Loucy (cell line): ENCODE data around the gene BCAS3.

Experiments used
- H2AFZ ChIP-seq: fragments of 200-600 bp; sonication (generic); 2 replicates; pipeline ENCODE4 v1.6.0; 2016; ENCODE audit warnings: antibody characterized with exemption, mild to moderate bottlenecking, low read length, moderate library complexity
- H3F3A ChIP-seq: fragments of 200-600 bp; 2 replicates; pipeline ENCODE4 v1.6.0; 2016; ENCODE audit warnings: antibody characterized with exemption, low read depth, mild to moderate bottlenecking
- H3K27me3 ChIP-seq: fragments of 200-600 bp; sonication (generic); 2 replicates; pipeline ENCODE4 v1.6.1; 2014; ENCODE audit warnings: low read length, mild to moderate bottlenecking; ENCODE audit not compliant: insufficient read depth, poor library complexity, severe bottlenecking
- H3K36me3 ChIP-seq: fragments of 200-600 bp; sonication (generic); 2 replicates; pipeline ENCODE4 v1.6.1; 2016; ENCODE audit warnings: low read length; ENCODE audit not compliant: insufficient read depth
- H3K4me1 ChIP-seq: fragments of 200-600 bp; sonication (generic); 2 replicates; pipeline ENCODE4 v1.5.1; 2014; ENCODE audit warnings: low read length, mild to moderate bottlenecking; ENCODE audit not compliant: insufficient read depth, poor library complexity, severe bottlenecking
- H3K4me2 ChIP-seq: fragments of 200-600 bp; sonication (generic); 2 replicates; pipeline ENCODE4 v1.6.0; 2014; ENCODE audit warnings: antibody characterized with exemption, low read length, low read depth, mild to moderate bottlenecking; ENCODE audit not compliant: poor library complexity, severe bottlenecking
- H3K4me3 ChIP-seq: fragments of 200-600 bp; sonication (generic); 2 replicates; pipeline ENCODE4 v1.5.1; 2014; ENCODE audit warnings: low read length, mild to moderate bottlenecking, mixed read lengths; ENCODE audit not compliant: poor library complexity, severe bottlenecking
- H3K79me2 ChIP-seq: fragments of 200-600 bp; sonication (generic); 2 replicates; pipeline ENCODE4 v1.6.1; 2014; ENCODE audit warnings: low read length; ENCODE audit not compliant: insufficient read depth
- H3K9ac ChIP-seq: fragments of 200-600 bp; sonication (generic); 2 replicates; pipeline ENCODE4 v1.6.0; 2014; ENCODE audit warnings: mild to moderate bottlenecking, low read depth, low read length, moderate library complexity; ENCODE audit not compliant: poor library complexity, severe bottlenecking
- H3K9me2 ChIP-seq: fragments of 200-600 bp; sonication (generic); replicated peaks from 2 replicates; pipeline ENCODE4 v1.6.1; 2016; ENCODE audit warnings: low read depth, low read length, mixed read lengths
- H3K9me3 ChIP-seq: fragments of 200-600 bp; sonication (generic); 2 replicates; pipeline ENCODE4 v1.6.1; 2014; ENCODE audit warnings: mild to moderate bottlenecking, antibody characterized with exemption, low read length, low read depth; ENCODE audit not compliant: insufficient read depth
- H4K20me1 ChIP-seq: fragments of 200-600 bp; sonication (generic); 2 replicates; pipeline ENCODE4 v1.6.0; 2014; ENCODE audit warnings: antibody characterized with exemption, low read length, mild to moderate bottlenecking; ENCODE audit not compliant: insufficient read depth, poor library complexity, severe bottlenecking
- EZH2phosphoT487 ChIP-seq: fragments of 200-600 bp; IDR thresholded peaks from 2 replicates; pipeline ENCODE4 v1.6.1; 2018; ENCODE audit warnings: antibody characterized with exemption, mild to moderate bottlenecking, moderate library complexity, borderline replicate concordance
- TF ChIP-seq, protein P1 (sequence below): fragments of 200-600 bp; sonication (generic); conservative IDR thresholded peaks from 2 replicates; pipeline ENCODE4 v1.5.1; 2014; ENCODE audit warnings: mild to moderate bottlenecking, antibody characterized with exemption, low read length

BCAS3 gene

DNA sequence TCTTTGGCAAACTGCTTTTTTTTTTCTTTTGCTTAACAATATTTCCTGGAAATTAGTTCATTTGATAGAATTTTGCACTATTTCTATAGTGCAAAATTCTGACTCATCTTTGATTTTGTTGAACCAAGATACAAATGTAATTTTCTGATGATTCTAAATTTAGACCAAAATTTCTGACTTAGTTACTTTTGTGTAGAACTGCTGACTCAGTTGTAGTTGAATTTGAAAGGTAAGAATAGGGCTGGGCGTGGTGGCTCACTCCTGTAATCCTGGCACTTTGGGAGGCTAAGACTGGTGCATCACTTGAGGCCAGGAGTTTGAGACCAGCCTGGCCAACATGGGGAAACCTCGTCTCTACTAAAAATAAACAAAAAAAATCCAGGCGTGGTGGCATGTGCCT, 223.0 kb downstream of the BCAS3 start:
- H3K9me3 ChIP-seq = peaks cover 10% of the 10 kb centered on the region; the same call in 1 of the 2 replicates
- H3F3A ChIP-seq = no peaks in the 10 kb centered on the region
- TF ChIP-seq, protein P1, sequence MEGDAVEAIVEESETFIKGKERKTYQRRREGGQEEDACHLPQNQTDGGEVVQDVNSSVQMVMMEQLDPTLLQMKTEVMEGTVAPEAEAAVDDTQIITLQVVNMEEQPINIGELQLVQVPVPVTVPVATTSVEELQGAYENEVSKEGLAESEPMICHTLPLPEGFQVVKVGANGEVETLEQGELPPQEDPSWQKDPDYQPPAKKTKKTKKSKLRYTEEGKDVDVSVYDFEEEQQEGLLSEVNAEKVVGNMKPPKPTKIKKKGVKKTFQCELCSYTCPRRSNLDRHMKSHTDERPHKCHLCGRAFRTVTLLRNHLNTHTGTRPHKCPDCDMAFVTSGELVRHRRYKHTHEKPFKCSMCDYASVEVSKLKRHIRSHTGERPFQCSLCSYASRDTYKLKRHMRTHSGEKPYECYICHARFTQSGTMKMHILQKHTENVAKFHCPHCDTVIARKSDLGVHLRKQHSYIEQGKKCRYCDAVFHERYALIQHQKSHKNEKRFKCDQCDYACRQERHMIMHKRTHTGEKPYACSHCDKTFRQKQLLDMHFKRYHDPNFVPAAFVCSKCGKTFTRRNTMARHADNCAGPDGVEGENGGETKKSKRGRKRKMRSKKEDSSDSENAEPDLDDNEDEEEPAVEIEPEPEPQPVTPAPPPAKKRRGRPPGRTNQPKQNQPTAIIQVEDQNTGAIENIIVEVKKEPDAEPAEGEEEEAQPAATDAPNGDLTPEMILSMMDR = no peak
- no peak for TF ChIP-seq EZH2phosphoT487
- H3K27me3 ChIP-seq = no peaks in the 10 kb centered on the region
- H3K4me1 ChIP-seq = no peaks in the 10 kb centered on the region
- H3K4me2 ChIP-seq = no peak overlapping the region
- H3K79me2 ChIP-seq = no peaks in the 10 kb centered on the region
- no peaks in the 10 kb centered on the region for H4K20me1 ChIP-seq
- H3K4me3 ChIP-seq = no peak overlapping the region
- H3K9me2 ChIP-seq = no peaks in the 10 kb centered on the region
- no peaks in the 10 kb centered on the region for H3K36me3 ChIP-seq
- no peak overlapping the region for H2AFZ ChIP-seq
- H3K9ac ChIP-seq = no peak overlapping the region

DNA sequence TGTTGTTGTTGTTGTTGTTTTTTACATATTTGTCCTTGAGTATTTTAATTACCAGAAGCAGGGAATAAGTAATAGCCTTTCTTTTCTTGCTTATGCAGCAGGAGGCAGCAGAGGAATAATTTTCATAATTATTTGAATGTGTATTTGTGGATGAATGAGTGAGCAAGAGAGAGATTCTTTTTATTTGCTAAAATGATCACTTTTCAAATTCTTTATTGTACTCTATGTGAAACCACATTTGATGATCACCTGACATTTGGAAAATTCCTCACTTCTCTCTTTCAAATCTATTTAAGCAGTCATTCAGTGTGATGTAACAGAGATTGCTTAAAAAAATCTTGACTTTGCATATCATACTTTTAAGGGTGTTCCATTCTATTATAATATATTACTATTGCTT, 223.6 kb downstream of the BCAS3 start:
- TF ChIP-seq EZH2phosphoT487 = no peak
- TF ChIP-seq, protein P1 = no peak; the same call in 1 of the 2 replicates
- no peaks in the 10 kb centered on the region for H4K20me1 ChIP-seq
- H2AFZ ChIP-seq = no peak overlapping the region
- H3K9me2 ChIP-seq = no peaks in the 10 kb centered on the region
- no peaks in the 10 kb centered on the region for H3K27me3 ChIP-seq
- no peak overlapping the region for H3K9ac ChIP-seq
- H3K4me2 ChIP-seq = no peak overlapping the region
- peaks cover 10% of the 10 kb centered on the region; the same call in 1 of the 2 replicates for H3K9me3 ChIP-seq
- no peaks in the 10 kb centered on the region for H3K4me1 ChIP-seq
- H3K79me2 ChIP-seq = no peaks in the 10 kb centered on the region
- H3K36me3 ChIP-seq = no peaks in the 10 kb centered on the region
- H3F3A ChIP-seq = no peaks in the 10 kb centered on the region
- H3K4me3 ChIP-seq = no peak overlapping the region

DNA sequence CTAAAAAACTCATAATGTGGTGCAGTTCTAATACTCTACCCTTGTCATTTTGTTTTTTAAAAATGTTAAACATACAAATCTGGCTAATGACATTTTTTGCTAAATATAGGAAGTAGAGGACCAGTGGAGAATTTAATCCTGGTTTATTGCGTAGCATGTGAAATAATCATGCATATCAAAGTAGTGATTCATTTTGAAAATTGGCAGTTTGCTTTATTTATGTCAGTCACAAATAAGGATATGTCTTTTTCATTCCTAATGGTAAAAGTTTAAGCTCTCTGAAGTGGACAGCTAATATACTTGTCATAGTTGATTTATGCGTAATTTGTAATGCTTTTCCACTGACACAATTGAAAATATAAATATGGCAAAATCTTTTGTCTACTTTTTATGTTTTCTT, 224.2 kb downstream of the BCAS3 start:
- H3K9ac ChIP-seq = no peak overlapping the region
- H3F3A ChIP-seq = no peaks in the 10 kb centered on the region
- no peak overlapping the region for H3K4me3 ChIP-seq
- no peak overlapping the region for H3K4me2 ChIP-seq
- H3K27me3 ChIP-seq = no peaks in the 10 kb centered on the region
- no peaks in the 10 kb centered on the region for H4K20me1 ChIP-seq
- no peaks in the 10 kb centered on the region for H3K36me3 ChIP-seq
- TF ChIP-seq EZH2phosphoT487 = no peak
- TF ChIP-seq, protein P1 = no peak
- no peaks in the 10 kb centered on the region for H3K9me2 ChIP-seq
- H3K9me3 ChIP-seq = peaks cover 7% of the 10 kb centered on the region; the same call in 1 of the 2 replicates
- no peaks in the 10 kb centered on the region for H3K4me1 ChIP-seq
- H3K79me2 ChIP-seq = no peaks in the 10 kb centered on the region
- no peak overlapping the region for H2AFZ ChIP-seq
